Measurements from ENCODE around the gene ETV5.
A peak's percentile ranks its signal among the peaks of the same experiment; 100 is the strongest.
"Not testable (repeated sequence)": the region's sequence is repeated elsewhere in the genome, so short reads cannot be mapped to it uniquely, and the experiment has no call there.

Gene ETV5

DNA sequence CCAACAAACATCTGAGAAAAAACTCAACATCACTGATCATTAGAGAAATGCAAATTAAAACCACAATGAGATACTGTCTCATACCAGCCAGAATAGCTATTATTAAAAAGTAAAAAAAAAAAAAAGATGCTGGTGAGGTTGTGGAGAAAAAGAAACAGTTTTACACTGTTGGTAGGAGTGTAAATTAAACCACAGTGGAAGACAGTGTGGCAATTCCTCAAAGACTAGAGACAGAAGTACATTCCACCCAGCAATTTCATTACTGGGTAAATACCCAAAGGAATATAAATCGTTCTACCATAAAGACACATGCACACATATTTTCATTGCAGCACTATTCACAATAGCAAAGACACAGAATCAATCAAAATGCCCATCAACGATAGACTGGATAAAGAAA is 89.6 kb downstream of the ETV5 start:
- not testable (repeated sequence) for DNase-seq

- DNase-seq, result no peak
Measured at GRCh38 chr3:186014866-186015265, 94.0 kb downstream of the ETV5 start.

GRCh38 chr3:186013312-186013711 is 95.6 kb downstream of the ETV5 start:
- DNase-seq, result no peak

- DNase-seq, result no peak
Measured at GRCh38 chr3:186012137-186012536, 96.8 kb downstream of the ETV5 start.

DNA sequence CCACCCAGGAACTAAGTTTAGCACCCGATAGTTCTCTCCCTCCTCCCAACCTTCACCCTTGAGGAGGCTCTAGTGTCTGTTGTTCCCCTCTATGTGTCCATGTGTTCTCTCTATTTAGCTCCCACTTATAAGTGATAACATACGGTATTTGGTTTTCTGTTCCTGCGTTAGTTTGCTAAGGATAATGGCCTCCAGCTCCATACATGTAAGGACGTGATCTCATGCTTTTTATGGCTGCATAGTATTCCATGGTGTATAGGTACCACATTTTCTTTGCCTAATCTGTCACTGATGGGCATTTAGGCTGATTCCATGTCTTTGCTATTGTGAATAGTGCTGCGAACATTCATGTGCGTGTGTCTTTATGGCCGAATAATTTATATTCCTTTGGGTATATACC is 104.2 kb downstream of the ETV5 start:
- no peak for DNase-seq

DNA sequence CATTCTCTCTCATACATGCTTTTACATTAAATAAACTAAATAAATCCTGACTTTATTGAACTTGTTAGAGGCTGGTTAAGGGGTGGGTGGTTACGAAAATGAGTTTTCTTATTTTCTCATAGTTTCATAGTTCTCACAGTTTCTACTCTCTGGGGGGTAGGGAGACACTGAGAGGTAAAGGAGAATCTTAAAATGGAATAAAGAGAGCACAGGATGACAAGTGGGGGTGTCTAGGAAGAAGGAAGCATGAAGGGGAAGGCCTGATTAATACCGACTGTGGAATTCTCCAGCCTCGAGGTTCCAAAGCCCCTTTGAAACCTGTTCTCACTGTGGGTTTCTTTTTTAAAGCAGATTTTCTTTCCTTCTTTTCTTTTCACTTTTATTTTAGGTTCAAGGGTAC is 104.7 kb downstream of the ETV5 start:
- no peak for DNase-seq

GRCh38 chr3:186003610-186004009 is 105.3 kb downstream of the ETV5 start:
- no peak for DNase-seq

GRCh38 chr3:186002884-186003472 is 105.9 kb downstream of the ETV5 start:
- peak; percentile 75 for DNase-seq

DNA sequence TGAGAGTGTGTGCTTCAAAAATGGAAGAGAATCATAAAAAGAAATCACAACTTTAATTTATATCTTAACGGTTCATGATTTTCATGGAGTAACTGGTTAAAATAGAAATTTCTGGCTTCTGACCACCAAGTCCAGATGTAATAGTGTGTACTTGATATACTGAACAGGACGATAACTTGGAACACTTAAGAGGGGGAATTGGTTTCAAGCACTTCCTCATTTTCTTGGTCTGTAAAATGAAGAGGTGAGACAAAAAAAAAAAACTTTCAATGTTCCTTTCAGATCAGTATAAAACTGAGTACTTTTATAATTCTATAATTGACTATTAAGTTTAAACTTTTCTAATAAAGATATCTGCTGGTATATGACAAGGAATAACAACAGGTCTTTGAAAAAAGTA is 107.0 kb downstream of the ETV5 start:
- DNase-seq, result no peak

DNA sequence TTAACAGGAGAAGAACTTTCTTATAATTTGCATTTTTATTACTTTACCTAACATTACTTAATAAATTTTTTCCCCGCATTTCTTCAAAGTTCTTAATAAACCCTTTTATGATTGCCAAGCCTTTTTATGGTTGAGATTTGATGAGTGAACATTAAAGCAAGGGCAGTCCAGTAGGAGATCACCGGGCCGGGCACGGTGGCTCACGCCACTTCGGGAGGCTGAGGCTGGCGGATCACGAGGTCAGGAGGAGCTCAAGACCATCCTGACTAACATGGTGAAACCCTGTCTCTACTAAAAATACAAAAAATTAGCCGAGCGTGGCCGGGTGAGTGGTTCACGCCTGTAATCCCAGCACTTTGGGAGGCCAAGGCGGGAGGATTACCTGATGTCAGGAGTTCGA is 109.7 kb downstream of the ETV5 start:
- no peak for DNase-seq

DNA sequence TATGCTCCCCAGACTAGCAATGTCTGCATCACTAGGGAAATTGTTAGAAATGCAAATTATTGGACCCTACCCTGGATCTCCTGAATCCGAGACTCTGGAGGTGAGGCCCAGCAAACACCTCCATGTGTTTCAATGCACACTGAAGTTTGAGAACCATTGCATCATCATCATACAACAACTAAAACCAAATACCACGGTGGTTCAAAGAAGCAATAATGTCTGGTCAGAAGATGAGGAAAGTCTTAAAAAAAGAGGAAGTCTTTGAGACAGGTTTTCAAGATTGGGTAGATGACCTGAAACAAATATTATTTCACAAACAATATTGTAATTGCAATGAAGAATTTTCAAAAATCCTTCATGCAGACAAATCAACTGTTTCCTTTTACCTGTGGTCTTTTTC is 110.8 kb downstream of the ETV5 start:
- no peak for DNase-seq

DNA sequence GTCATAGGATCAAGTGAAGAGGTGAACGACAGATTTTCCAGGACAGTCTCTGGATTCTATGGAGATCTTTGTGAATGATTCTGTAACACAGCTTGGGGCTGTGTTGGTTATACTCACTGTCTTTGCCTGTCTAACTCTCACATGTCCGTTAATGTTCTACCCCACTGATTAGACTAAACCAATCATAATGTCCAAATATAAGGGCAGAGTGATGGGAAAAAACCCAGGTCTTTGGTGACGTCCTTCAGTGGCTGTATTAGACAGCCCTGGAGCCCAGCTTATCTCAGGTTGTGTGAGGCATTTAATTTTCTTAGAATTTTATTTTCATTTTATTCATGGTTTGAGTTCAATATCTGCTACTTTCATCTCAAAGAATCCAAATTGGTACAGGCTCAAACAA is 111.8 kb downstream of the ETV5 start:
- DNase-seq, result no peak

Measured in EL (cell line).